WTC11 (cell line): ENCODE measurements around the gene FXYD6.

Source experiments
- CREM ChIP-seq: sonication (generic); formaldehyde crosslinking; IDR thresholded peaks from 2 replicates; pipeline ENCODE4 v1.8.1; 2022; ENCODE audit warnings: mild to moderate bottlenecking, missing genetic modification reagents, moderate library complexity
- E2F1 ChIP-seq: sonication (generic); formaldehyde crosslinking; IDR thresholded peaks from 2 replicates; pipeline ENCODE4 v1.8.0; 2022; ENCODE audit warnings: mild to moderate bottlenecking, missing genetic modification reagents
- E2F5 ChIP-seq: sonication (generic); formaldehyde crosslinking; IDR thresholded peaks from 2 replicates; pipeline ENCODE4 v1.8.1; 2022; ENCODE audit warnings: mild to moderate bottlenecking, moderate library complexity, missing genetic modification reagents
- FOXK1 ChIP-seq: sonication (generic); formaldehyde crosslinking; IDR thresholded peaks from 2 replicates; pipeline ENCODE4 v1.8.0; 2022; ENCODE audit warnings: mild to moderate bottlenecking, moderate library complexity, missing genetic modification reagents
- JUN ChIP-seq: sonication (generic); formaldehyde crosslinking; IDR thresholded peaks from 2 replicates; pipeline ENCODE4 v1.8.0; 2023; ENCODE audit warnings: mild to moderate bottlenecking, missing genetic modification reagents
- NFYB ChIP-seq: sonication (generic); formaldehyde crosslinking; conservative IDR thresholded peaks from 2 replicates; pipeline ENCODE4 v1.8.0; 2022; ENCODE audit warnings: low read depth, missing genetic modification reagents
- PREB ChIP-seq: sonication (generic); formaldehyde crosslinking; IDR thresholded peaks from 2 replicates; pipeline ENCODE4 v1.8.1; 2022; ENCODE audit warnings: mild to moderate bottlenecking, missing genetic modification reagents, moderate library complexity, borderline replicate concordance
- SMAD4 ChIP-seq: sonication (generic); formaldehyde crosslinking; IDR thresholded peaks from 2 replicates; pipeline ENCODE4 v1.8.0; 2022; ENCODE audit warnings: mild to moderate bottlenecking, missing genetic modification reagents
- SP1 ChIP-seq: sonication (generic); formaldehyde crosslinking; conservative IDR thresholded peaks from 2 replicates; pipeline ENCODE4 v1.8.1; 2022; ENCODE audit warnings: missing genetic modification reagents
- TEAD1 ChIP-seq: sonication (generic); formaldehyde crosslinking; IDR thresholded peaks from 2 replicates; pipeline ENCODE4 v1.8.0; 2022; ENCODE audit warnings: mild to moderate bottlenecking, missing genetic modification reagents
- TEAD4 ChIP-seq: sonication (generic); formaldehyde crosslinking; IDR thresholded peaks from 2 replicates; pipeline ENCODE4 v1.8.0; 2022; ENCODE audit warnings: mild to moderate bottlenecking, missing genetic modification reagents
- TF ChIP-seq, protein P1 (sequence below): fragments of 200-600 bp; IDR thresholded peaks from 2 replicates; pipeline ENCODE4 v1.8.0; 2022; ENCODE audit warnings: antibody characterized with exemption
- TF ChIP-seq, protein P2 (sequence below): sonication (generic); formaldehyde crosslinking; IDR thresholded peaks from 2 replicates; pipeline ENCODE4 v1.8.0; 2022; ENCODE audit warnings: mild to moderate bottlenecking, missing genetic modification reagents

DNA sequence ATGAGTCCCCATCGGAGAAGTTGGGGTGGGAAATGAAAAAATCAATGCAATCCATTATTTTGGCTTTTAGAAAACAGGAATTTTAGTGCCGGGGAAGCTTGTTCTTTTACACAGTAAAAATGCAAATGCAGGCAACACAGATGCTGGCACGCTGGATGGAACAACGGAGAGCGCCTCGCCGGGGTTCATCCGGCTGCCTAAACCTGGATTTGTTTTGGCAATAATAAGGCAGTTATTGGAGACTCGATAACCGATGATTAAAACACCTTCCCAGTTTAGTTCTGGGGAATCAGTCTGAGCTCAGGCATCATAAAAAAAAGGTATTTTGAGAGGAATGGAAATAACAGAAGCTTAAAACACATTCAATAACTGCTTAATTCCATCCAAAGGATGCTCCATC, 82.3 kb downstream of the FXYD6 start:
- no peak for TF ChIP-seq SMAD4 (CRISPR knock-in tag)
- TF ChIP-seq JUN (CRISPR knock-in tag), result no peak
- TF ChIP-seq TEAD4 (CRISPR knock-in tag), result no peak
- no peak for TF ChIP-seq E2F1 (CRISPR knock-in tag)
- TF ChIP-seq TEAD1 (CRISPR knock-in tag), result no peak
- TF ChIP-seq, protein P1, sequence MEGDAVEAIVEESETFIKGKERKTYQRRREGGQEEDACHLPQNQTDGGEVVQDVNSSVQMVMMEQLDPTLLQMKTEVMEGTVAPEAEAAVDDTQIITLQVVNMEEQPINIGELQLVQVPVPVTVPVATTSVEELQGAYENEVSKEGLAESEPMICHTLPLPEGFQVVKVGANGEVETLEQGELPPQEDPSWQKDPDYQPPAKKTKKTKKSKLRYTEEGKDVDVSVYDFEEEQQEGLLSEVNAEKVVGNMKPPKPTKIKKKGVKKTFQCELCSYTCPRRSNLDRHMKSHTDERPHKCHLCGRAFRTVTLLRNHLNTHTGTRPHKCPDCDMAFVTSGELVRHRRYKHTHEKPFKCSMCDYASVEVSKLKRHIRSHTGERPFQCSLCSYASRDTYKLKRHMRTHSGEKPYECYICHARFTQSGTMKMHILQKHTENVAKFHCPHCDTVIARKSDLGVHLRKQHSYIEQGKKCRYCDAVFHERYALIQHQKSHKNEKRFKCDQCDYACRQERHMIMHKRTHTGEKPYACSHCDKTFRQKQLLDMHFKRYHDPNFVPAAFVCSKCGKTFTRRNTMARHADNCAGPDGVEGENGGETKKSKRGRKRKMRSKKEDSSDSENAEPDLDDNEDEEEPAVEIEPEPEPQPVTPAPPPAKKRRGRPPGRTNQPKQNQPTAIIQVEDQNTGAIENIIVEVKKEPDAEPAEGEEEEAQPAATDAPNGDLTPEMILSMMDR, result no peak
- no peak for TF ChIP-seq PREB (CRISPR knock-in tag)
- no peak for TF ChIP-seq FOXK1 (CRISPR knock-in tag)
- no peak for TF ChIP-seq SP1 (CRISPR knock-in tag)
- TF ChIP-seq, protein P2, sequence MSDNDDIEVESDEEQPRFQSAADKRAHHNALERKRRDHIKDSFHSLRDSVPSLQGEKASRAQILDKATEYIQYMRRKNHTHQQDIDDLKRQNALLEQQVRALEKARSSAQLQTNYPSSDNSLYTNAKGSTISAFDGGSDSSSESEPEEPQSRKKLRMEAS, result no peak
- no peak for TF ChIP-seq E2F5
- TF ChIP-seq CREM (CRISPR knock-in tag), result no peak
- no peak for TF ChIP-seq NFYB (CRISPR knock-in tag)
